GM10266 (cell line): ENCODE measurements around the gene SERHL2.
A peak's percentile ranks its signal among the peaks of the same experiment; 100 is the strongest.
"Not testable (repeated sequence)": the region's sequence is repeated elsewhere in the genome, so short reads cannot be mapped to it uniquely, and the experiment has no call there.

Source experiments
- DNase-seq: peaks from one replicate; pipeline ENCODE4 v3.0.0; 2012; ENCODE audit errors: extremely low spot score
- TF ChIP-seq, protein P1 (sequence below): IDR thresholded peaks from 2 replicates; pipeline ENCODE4 v1.5.1; 2012; ENCODE audit warnings: mild to moderate bottlenecking, low read depth; ENCODE audit not compliant: control insufficient read depth, insufficient read depth; ENCODE audit errors: missing control alignments

SERHL2 gene, protein sequence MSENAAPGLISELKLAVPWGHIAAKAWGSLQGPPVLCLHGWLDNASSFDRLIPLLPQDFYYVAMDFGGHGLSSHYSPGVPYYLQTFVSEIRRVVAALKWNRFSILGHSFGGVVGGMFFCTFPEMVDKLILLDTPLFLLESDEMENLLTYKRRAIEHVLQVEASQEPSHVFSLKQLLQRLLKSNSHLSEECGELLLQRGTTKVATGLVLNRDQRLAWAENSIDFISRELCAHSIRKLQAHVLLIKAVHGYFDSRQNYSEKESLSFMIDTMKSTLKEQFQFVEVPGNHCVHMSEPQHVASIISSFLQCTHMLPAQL

DNA sequence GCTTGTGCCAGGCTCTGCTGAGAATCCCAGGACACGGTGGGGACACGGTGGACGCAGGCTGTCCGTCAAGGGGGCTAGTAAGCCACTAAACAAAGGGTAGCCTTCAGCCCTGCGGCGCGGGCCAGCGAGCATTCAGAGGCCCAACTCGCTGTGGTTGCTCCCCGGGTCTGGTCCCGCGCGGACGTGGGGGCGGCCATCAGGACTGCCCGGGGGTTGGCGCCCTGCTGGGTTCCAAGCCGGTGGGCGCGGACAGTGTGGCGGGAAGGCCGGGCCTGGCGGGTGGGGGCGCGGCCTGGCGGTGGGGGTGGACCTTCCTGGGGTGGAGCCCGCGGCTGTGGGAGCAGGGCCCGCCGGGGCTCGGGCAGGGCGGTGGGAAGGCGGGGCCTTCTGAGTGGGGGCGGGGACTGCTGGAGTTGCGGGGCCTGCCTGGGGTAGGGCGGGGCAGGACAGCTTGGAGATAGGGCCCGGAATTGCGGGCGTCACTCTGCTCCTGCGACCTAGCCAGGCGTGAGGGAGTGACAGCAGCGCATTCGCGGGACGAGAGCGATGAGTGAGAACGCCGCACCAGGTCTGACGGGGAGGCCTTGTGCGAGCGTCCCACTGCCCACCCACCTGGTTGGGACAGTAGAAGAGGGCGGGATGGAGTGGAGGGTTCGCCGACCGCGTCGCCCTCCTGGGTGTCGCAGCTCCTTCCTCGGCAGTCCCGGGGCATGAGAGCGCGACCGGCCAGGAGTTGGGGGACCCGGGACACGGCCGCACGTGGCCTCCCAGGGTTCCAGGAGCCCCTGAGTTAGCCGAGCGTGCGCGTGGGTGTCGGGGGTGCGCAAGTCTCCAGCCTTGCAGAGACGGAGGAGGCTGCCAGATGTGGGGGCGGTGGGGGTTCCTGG, at the start of gene SERHL2:
SERHL2 (plus strand) TSS at position 482 of the 887 bp plus-strand sequence; CDS start at position 547, 65 bp downstream.
- TF ChIP-seq, protein P1, sequence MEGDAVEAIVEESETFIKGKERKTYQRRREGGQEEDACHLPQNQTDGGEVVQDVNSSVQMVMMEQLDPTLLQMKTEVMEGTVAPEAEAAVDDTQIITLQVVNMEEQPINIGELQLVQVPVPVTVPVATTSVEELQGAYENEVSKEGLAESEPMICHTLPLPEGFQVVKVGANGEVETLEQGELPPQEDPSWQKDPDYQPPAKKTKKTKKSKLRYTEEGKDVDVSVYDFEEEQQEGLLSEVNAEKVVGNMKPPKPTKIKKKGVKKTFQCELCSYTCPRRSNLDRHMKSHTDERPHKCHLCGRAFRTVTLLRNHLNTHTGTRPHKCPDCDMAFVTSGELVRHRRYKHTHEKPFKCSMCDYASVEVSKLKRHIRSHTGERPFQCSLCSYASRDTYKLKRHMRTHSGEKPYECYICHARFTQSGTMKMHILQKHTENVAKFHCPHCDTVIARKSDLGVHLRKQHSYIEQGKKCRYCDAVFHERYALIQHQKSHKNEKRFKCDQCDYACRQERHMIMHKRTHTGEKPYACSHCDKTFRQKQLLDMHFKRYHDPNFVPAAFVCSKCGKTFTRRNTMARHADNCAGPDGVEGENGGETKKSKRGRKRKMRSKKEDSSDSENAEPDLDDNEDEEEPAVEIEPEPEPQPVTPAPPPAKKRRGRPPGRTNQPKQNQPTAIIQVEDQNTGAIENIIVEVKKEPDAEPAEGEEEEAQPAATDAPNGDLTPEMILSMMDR, result no peak
- peak; percentile 94 for DNase-seq

DNA sequence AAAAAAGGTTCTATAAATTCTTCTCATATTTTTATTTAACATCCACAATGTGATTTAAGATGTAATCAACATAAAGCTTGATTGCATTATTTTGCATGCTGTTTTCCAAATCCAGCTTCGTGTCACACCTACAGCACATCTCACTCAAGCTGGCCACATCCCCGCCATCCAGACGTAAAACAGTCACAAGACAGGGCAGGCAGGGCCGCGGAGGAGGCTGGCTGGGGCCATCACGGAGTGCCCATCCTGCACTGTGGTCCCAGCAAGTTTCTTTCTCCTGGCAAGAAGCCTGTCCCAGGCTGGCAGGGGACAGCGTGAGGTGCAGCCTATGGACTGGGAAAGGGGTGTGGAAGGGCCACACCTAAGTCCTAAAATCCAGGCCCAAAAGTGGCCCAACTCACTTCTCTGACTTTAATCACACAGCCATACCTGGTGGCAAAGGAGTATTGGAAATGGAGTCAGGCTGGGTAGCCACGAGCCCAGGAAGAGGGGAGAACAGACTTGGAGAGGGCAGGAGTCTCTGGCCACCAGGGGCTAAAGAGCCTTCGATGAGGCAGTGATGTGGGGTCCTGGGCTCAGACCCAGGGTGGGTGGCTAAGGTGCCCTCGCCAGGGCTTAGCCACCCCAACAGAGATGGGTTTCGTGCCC, 45.3 kb upstream of the SERHL2 start:
- not testable (repeated sequence) for DNase-seq

DNA sequence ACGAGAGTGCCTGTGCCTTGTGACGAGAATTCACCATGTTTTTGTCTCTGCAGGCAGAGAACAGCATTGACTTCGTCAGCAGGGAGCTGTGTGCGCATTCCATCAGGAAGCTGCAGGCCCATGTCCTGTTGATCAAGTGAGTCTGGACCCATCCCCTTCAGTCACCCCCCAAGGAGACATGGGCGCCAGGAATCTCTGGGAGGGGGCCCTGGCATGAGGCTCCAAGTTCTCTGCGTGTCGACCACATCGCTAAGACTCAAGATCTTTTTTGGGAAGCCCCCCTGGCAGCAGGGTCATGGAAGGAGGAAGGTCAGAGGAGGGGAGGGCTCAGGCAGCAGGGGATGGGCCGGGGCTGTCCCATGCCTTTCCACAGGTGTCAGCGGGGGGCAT, 44.8 kb upstream of the SERHL2 start:
- DNase-seq, result not testable (repeated sequence)

DNA sequence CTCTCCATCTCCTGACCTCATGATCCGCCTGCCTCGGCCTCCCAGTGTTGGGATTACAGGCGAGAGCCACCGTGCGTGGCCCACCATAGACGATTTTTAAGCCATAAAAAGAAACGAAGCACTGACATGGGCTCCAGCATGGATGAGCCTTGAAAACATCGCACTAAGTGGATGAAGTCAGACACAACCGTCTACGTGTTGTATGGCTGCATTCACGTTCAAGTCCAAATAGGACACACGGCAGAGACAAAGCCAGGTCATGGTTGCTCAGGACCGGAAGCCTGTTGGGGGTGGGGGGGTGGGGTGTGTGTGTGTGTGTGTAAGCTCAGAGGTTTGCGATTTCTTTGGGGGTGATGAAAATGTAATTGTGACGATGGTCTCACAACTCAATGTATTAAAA, 44.2 kb upstream of the SERHL2 start:
- no peak for DNase-seq
- TF ChIP-seq, protein P1, result no peak

DNA sequence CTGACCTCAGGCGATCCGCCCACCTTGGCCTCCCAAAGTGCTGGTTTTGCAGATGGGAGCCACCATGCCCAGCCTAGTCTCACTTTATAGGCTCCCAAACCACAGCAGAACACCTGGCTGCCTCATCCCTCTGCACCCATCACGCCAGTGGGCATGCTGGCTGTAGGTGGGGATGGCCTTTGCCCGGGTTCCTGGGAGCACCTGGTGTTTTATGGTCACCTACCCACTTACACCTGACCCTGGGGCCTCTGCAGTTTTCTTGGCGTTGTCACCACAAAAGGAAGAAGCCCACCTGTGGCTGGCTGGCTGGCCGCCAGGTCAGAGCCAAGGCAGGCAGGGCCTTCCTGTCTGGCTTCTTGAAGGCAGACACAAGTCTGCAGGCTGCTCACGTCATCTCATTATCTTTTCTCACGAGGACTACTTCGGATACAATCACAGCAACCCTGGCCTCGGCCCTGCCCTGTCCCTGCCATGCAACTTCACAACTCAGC, 42.3 kb upstream of the SERHL2 start:
- TF ChIP-seq, protein P1, result no peak
- no peak for DNase-seq

DNA sequence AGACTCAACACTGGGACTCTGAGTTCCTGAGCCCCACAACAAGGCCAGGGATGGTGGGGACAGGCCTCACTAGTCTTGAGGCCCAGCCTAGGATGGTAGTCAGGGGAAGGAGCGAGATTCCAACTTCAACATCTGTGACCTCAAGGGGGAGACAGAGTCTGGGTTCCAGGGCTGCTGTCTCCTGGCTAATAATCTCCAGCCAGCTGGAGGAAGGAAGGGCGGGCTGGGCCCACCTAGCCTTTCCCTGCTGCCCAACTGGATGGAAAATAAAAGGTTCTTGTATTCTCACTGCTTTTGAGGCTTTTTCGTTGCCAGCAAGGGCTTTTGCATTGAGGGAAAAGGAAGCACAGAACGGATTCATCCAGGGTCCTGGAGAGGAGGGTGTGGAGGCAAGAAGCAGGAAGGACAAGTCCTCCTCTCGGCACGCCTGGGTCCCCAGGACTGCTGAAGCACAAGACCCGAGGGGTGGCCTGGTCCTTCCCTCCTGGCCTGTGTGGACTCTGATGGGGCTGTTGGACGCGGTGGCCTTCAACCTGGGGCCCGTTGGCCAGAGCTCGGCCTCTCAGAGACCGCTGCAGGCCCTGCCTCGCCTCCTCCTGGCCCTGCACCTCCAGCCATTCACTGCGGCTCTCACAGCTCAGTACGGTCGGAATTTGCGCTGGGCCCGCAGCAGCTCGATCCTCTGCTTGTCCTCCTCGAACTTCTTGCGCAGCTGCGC, 41.3 kb upstream of the SERHL2 start:
- DNase-seq, result not testable (repeated sequence)

DNA sequence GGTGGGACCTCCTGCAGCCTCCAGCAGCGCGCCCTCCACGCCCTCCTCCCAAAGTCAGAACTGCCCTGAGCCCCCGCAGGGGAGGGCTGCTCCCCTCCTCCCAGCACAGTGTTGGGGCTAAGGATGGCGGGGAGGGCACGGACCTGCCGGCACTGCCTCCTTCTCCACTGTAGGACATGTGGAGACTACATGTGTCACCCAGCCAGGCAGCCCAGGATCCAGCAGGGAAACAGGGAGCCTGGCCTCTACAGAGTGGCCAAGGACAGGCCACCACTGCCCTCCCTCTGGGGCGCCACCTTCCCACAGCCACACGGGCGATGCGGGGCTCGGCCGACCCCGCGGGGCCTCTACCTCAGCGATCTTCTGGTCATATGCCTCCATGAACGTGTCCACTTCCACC, 39.4 kb upstream of the SERHL2 start:
- not testable (repeated sequence) for DNase-seq

DNA sequence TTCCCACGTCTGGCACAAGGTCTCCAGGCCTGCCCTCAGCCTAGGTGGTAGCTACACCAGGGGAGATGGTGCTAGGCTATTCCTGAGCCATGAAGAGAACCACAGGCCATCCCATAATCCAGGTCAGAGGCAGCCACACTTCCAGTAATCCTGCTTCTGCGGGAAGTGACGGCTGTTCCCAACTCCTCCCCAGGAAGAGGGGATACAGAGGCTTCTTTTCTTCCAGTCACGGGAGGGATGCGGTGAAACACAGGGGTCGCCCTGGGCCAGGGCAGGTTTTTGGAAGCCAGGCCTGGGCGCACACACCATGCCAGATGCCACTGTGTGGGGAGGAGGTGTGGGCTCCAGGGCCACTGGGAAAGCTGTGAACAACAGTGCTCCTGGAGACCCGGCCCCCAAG, 38.5 kb upstream of the SERHL2 start:
- not testable (repeated sequence) for DNase-seq

DNA sequence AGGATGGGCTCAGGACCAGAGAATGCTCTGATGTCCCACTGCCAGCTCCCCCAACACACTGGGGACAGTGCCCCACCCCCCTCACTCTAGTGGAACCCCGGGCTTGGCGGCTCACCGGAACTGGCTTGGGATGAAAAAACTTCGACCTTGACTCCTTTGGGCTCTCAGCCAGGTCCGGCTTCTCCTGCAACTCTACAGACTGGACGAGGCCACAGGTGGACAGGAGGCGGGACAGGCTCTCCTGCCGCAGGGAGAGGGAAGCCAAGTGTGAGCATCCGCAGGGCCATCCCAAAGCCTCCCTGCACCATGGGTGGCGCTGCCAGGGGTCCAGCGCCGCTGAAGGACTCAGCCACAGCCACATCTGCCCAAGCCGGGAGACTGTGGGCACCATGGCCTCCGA, 37.9 kb upstream of the SERHL2 start:
- DNase-seq, result no peak
- TF ChIP-seq, protein P1, result no peak

DNA sequence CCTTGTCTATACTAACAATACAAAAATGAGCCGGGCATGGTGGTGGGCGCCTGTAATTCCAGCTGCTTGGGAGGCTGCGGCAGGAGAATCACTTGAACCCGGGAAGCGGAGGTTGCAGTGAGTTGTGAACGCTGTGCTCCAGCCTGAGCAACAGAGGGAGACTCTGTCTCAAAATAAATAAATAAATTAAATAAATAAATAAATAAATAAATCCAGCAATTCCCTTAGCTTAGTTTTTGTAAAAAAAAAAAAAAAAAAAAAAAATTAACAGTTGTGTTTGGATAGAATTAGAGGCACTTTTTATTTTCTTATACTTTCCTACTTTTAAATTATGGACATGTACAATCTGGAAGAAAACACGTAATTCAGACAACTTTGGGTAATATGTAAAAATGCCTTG, 36.7 kb upstream of the SERHL2 start:
- not testable (repeated sequence) for DNase-seq

DNA sequence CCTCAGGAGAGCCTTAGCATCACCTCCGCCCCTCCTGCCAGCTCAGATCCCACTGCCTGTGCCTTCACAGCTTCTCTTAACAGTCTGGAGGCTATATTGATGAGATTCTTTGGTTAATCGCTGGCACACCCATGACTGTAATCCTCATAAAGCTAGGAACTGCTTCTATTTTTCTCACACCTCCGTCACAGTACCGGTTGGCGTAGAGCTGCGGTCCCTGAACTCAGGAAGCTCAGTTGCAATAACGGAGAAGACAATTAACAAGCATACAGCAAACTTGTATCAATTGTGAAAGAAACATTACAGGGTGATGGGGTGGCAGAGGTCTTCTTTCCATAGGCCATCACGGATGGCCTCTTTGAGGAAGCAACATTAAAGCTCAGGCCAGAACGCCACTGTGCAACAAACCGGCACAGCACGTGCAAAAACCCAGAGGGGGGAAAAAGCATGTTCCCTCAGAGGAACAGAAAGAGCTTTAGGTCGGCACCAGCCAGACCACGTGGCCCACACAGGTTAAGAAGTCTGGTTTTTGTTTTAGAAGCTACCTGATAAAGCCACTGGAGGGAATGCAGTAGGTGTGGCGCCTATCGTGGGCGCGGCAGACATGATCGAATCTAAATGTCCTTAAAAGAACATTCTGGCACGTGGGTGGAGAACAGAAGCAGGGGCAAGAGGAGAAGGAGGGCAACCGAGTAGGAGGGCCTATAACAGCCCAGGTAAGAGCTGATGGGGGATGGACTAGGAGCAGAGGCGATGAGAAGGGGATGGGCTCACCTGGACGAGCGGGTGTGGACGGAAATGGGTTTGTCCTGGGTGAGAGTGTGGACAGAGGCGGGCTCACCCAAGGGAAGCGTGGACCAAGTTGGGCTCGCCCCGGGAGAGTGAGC, 34.9 kb upstream of the SERHL2 start:
- not testable (repeated sequence) for DNase-seq
